ENCODE data around the gene CBX7. TPM values are rescaled to one million over a fixed set of nuclear protein-coding genes. Genes with fewer than 3 reads are reported as not detected.

Gene CBX7
- total RNA-seq, 1 donor: 8.0 TPM

GRCh38 chr22:39135092-39135896, 17.2 kb downstream of the CBX7 start:
- peak; percentile 56 for TF ChIP-seq CTCF (IDR thresholded peaks at IDR 0.05; ENCODE audit: insufficient read depth, low read length)
- H3K4me3 ChIP-seq (ENCODE audit: low read depth, low read length): no peak overlapping the region
- DNase-seq (ENCODE audit: low read depth): no peak

- H3K4me3 ChIP-seq (ENCODE audit: low read depth, low read length): no peak overlapping the region
- DNase-seq (ENCODE audit: low read depth): no peak
- no peak for TF ChIP-seq CTCF (IDR thresholded peaks at IDR 0.05; ENCODE audit: insufficient read depth, low read length)
These were observed 18.0 kb downstream of the CBX7 start for GRCh38 chr22:39134366-39135091.

GRCh38 chr22:39133871-39134270, 18.6 kb downstream of the CBX7 start:
- H3K4me3 ChIP-seq (ENCODE audit: low read depth, low read length): no peak overlapping the region

GRCh38 chr22:39132871-39133524, 19.5 kb downstream of the CBX7 start:
- no peak for DNase-seq (ENCODE audit: low read depth)
- H3K4me3 ChIP-seq (ENCODE audit: low read depth, low read length): no peak overlapping the region
- TF ChIP-seq CTCF (IDR thresholded peaks at IDR 0.05; ENCODE audit: insufficient read depth, low read length): no peak

More at GRCh38 chr22:39133871-39134270, 18.6 kb downstream of the CBX7 start:
- no peak for TF ChIP-seq CTCF (IDR thresholded peaks at IDR 0.05; ENCODE audit: insufficient read depth, low read length)
- no peak for DNase-seq (ENCODE audit: low read depth)

- no peak overlapping the region for H3K4me3 ChIP-seq (ENCODE audit: low read depth, low read length)
- TF ChIP-seq CTCF (IDR thresholded peaks at IDR 0.05; ENCODE audit: insufficient read depth, low read length): no peak
- DNase-seq (ENCODE audit: low read depth): no peak
These were observed 20.2 kb downstream of the CBX7 start for GRCh38 chr22:39132281-39132680.

GRCh38 chr22:39130892-39131855, 21.3 kb downstream of the CBX7 start:
- DNase-seq (ENCODE audit: low read depth): no peak
- H3K4me3 ChIP-seq (ENCODE audit: low read depth, low read length): no peak overlapping the region
- no peak for TF ChIP-seq CTCF (IDR thresholded peaks at IDR 0.05; ENCODE audit: insufficient read depth, low read length)

Measured in fibroblast of the aortic adventitia (primary cell).